ENCODE data around the gene ZBTB38. TPM values are rescaled to one million over a fixed set of nuclear protein-coding genes. Genes with fewer than 3 reads are reported as not detected.

ZBTB38 gene
- total RNA-seq, 1 donor from 2014 or later, result 46.7 TPM

DNA sequence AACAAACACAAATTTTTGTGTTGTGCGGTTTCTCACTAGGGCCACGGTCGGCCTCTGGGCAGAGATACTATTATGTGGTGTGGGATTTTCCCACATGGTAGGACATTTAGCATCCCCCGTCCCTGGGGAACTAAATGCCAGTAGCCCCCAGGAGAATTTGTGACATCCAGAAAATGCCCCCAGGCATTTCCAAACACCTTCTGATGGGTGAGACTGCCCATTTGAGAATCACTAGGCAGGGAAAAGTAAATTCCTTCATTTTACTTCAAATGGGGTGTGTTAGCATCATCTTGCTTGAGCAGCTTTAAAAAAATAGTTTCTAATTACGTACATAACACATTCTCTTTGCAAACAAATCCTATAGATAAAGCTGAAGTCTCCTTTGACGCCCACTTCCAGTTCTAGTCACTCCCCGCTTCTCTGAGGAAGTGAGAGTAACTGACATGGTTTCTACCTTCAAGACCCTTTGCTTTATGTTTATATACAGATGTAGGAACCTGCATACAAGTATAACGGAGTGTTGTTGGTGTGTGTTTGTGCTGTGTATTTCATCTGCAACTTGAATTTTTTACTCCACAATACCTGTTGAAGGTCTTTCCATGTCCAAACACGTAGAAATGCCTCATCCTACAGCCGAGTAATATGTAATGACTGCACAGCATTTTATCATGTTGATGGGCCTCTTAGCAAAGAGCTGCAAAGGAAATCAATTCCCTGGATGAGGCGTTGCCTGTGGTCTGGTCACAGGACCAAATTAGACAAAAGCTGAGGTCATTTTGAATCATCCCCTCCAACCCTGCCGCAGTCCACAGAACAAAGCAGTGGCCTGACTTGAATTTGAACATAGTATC lies 31.4 kb upstream of the ZBTB38 start:
- H3K27ac Mint-ChIP-seq, result no peak overlapping the region
- DNase-seq (ENCODE audit: low spot score in 2 of 2, unreplicated experiment in 2 of 2), result no peak
- TF ChIP-seq, protein P1, sequence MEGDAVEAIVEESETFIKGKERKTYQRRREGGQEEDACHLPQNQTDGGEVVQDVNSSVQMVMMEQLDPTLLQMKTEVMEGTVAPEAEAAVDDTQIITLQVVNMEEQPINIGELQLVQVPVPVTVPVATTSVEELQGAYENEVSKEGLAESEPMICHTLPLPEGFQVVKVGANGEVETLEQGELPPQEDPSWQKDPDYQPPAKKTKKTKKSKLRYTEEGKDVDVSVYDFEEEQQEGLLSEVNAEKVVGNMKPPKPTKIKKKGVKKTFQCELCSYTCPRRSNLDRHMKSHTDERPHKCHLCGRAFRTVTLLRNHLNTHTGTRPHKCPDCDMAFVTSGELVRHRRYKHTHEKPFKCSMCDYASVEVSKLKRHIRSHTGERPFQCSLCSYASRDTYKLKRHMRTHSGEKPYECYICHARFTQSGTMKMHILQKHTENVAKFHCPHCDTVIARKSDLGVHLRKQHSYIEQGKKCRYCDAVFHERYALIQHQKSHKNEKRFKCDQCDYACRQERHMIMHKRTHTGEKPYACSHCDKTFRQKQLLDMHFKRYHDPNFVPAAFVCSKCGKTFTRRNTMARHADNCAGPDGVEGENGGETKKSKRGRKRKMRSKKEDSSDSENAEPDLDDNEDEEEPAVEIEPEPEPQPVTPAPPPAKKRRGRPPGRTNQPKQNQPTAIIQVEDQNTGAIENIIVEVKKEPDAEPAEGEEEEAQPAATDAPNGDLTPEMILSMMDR (IDR thresholded peaks at IDR 0.05; ENCODE audit: unreplicated experiment), result no peak
- H3K36me3 Mint-ChIP-seq, result no peaks in the 10 kb centered on the region
- H3K4me3 Mint-ChIP-seq, result no peak overlapping the region
- H3K4me1 Mint-ChIP-seq, result peaks cover 11% of the 10 kb centered on the region
- H3K27me3 Mint-ChIP-seq (ENCODE audit: low read depth), result no peaks in the 10 kb centered on the region
- peaks cover 15% of the 10 kb centered on the region for H3K9me3 Mint-ChIP-seq

DNA sequence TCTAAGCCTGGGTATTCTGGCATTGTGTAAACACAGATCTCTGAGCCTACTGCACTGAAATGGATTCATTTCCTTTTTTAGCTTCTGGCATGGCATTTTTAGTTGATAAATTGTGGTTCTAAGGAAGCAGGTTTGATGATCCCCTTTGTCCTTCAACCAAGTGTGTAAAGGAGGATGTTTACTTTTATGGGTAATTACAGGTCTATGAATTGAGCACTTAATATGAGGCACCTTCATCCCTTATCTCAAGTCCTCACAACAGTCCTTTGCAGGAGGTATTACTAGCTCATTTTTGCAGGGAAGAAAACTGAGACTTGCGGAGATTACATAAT lies 30.8 kb upstream of the ZBTB38 start:
- no peak for DNase-seq (ENCODE audit: low spot score in 2 of 2, unreplicated experiment in 2 of 2)
- H3K27ac Mint-ChIP-seq, result no peak overlapping the region
- H3K4me3 Mint-ChIP-seq, result no peak overlapping the region

DNA sequence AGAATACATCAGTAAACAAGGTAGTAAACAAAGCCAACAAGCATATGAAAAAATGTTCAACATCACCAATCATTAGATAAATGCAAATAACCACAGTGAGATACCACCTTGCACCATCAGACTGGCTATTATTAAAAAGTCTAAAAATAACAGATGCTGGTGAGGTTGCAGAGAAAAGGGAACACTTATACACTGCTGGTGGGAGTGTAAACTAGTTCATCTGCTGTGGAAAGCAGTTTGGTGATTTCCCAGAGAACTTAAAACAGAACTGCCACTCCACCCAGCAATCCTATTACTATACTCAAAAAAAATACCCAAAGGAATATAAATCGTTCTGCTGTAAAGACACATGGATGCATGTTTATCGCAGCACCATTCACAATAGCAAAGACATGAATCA lies 30.3 kb upstream of the ZBTB38 start:
- peaks cover 11% of the 10 kb centered on the region for H3K4me1 Mint-ChIP-seq
- H3K4me3 Mint-ChIP-seq, result no peak overlapping the region
- peaks cover 15% of the 10 kb centered on the region for H3K9me3 Mint-ChIP-seq
- TF ChIP-seq, protein P1 (IDR thresholded peaks at IDR 0.05; ENCODE audit: unreplicated experiment), result no peak
- H3K27ac Mint-ChIP-seq, result no peak overlapping the region
- H3K27me3 Mint-ChIP-seq (ENCODE audit: low read depth), result no peaks in the 10 kb centered on the region
- DNase-seq (ENCODE audit: low spot score in 2 of 2, unreplicated experiment in 2 of 2), result no peak
- no peaks in the 10 kb centered on the region for H3K36me3 Mint-ChIP-seq

More for the DNA sequence above, 30.8 kb upstream of the ZBTB38 start:
- H3K4me1 Mint-ChIP-seq, result peaks cover 11% of the 10 kb centered on the region
- H3K36me3 Mint-ChIP-seq, result no peaks in the 10 kb centered on the region
- H3K9me3 Mint-ChIP-seq, result peaks cover 15% of the 10 kb centered on the region
- TF ChIP-seq, protein P1 (IDR thresholded peaks at IDR 0.05; ENCODE audit: unreplicated experiment), result no peak
- no peaks in the 10 kb centered on the region for H3K27me3 Mint-ChIP-seq (ENCODE audit: low read depth)

DNA sequence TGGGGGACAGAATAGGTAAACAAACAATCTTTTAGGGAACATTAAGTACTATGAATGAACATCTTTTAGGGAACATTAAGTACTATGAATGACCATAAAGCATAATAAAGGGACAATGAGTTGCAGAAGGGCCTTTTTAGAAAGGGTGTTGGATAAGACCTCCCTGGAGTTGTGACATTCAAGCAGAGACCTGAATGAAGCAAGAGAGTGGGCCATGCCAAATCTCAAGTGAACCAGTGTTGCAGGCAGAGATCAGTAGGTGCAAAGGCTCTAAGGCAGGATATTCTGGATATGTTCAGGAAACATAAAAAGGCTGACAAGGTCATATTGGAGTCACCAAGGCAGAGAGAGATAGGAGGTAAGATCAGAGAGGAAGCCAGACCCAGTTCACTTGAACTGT lies 29.4 kb upstream of the ZBTB38 start:
- no peak overlapping the region for H3K27ac Mint-ChIP-seq

DNA sequence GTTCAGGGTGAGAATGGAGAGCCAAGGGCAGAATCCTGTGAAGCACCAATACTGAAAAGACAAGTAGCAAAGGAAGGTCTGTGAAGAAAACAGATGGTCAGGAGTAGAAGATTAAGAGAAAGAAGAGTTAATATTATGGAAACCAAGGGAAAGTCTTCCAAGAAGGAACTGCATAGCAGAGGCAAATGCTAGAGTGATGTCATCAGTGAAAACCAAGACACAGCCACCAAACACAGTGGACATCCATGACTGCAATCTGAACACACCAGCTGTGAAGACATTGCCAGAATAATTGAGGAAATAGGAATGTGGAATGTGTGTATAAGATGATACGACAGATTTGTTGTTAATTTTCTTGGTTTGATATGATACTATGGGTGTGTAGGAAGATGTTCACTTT lies 26.8 kb upstream of the ZBTB38 start:
- H3K4me1 Mint-ChIP-seq, result peaks cover 6% of the 10 kb centered on the region
- H3K9me3 Mint-ChIP-seq, result peaks cover 15% of the 10 kb centered on the region
- TF ChIP-seq, protein P1 (IDR thresholded peaks at IDR 0.05; ENCODE audit: unreplicated experiment), result no peak
- H3K36me3 Mint-ChIP-seq, result no peaks in the 10 kb centered on the region
- H3K4me3 Mint-ChIP-seq, result no peak overlapping the region
- no peak overlapping the region for H3K27ac Mint-ChIP-seq
- peaks cover 3% of the 10 kb centered on the region for H3K27me3 Mint-ChIP-seq (ENCODE audit: low read depth)
- no peak for DNase-seq (ENCODE audit: low spot score in 2 of 2, unreplicated experiment in 2 of 2)

More for the DNA sequence above, 29.4 kb upstream of the ZBTB38 start:
- Mint-ChIP-seq H3K9me3 (peaks cover 15% of the 10 kb centered on the region), H3K4me3 (no peak overlapping the region), H3K36me3 (no peaks in the 10 kb centered on the region), H3K27me3 (ENCODE audit: low read depth) (peaks cover 3% of the 10 kb centered on the region), H3K4me1 (peaks cover 11% of the 10 kb centered on the region)
- TF ChIP-seq, protein P1 (IDR thresholded peaks at IDR 0.05; ENCODE audit: unreplicated experiment), result no peak
- no peak for DNase-seq (ENCODE audit: low spot score in 2 of 2, unreplicated experiment in 2 of 2)

Data from mesothelial cell of epicardium (in vitro differentiated cells).